Measurements from ENCODE around the gene KRTAP10-3. TPM values are rescaled to one million over a fixed set of nuclear protein-coding genes. Genes with fewer than 3 reads are reported as not detected.
"Not testable (repeated sequence)": the region's sequence is repeated elsewhere in the genome, so short reads cannot be mapped to it uniquely, and the experiment has no call there.

The KRTAP10-3 gene
- total RNA-seq, 1 experiment from 2014 or later: not detected

DNA sequence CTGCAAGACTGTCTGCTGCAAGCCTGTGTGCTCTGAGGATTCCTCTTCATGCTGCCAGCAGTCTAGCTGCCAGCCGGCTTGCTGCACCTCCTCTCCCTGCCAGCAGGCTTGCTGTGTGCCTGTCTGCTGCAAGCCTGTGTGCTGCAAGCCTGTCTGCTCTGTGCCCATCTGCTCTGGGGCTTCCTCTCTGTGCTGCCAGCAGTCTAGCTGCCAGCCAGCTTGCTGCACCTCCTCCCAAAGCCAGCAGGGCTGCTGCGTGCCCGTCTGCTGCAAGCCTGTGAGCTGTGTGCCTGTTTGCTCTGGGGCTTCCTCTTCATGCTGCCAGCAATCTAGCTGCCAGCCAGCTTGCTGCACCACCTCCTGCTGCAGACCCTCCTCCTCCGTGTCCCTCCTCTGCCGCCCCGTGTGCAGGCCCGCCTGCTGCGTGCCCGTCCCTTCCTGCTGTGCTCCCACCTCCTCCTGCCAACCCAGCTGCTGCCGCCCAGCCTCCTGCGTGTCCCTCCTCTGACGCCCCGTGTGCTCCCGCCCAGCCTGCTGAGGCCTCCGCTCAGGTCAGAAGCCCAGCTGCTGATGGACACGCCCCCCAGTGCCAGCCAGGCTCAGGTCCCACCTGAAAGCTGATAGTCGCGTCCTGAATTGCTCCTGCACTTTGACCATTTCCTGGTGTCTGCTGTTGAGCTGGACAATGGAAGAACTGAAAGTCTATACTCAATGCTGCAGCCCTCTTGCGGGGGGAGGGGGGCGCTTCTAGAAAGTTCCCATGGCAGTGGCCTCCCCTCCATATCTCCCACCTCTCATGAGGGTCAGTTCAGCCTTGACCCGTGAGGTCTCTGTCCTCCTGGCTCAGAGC is 16.1 kb upstream of the KRTAP10-3 start:
- ChIA-PET POLR2A (interaction anchor here (0.5 kb wide), 1 partner anchor 145 kb away, joined by 3 read pairs; no protein-coding TSS in a partner anchor), CTCF (no interaction called here)
- Histone ChIP-seq H3K27ac (ENCODE audit: low read length) (no peak overlapping the region), H3K4me3 (ENCODE audit: low read depth in 2 of 2, low read length in 2 of 2) (no peak overlapping the region), H3K36me3 (ENCODE audit: control insufficient read depth, insufficient read depth, low read length) (no peaks in the 10 kb centered on the region), H3K27me3 (ENCODE audit: control insufficient read depth, insufficient read depth, low read length) (no peaks in the 10 kb centered on the region), H3K9me3 (ENCODE audit: control insufficient read depth, insufficient read depth, low read depth, low read length) (no peaks in the 10 kb centered on the region), H3K4me1 (ENCODE audit: control insufficient read depth, insufficient read depth, low read length) (peaks cover 5% of the 10 kb centered on the region; the same call in 1 of the 2 replicates)
- TF ChIP-seq, protein P1, sequence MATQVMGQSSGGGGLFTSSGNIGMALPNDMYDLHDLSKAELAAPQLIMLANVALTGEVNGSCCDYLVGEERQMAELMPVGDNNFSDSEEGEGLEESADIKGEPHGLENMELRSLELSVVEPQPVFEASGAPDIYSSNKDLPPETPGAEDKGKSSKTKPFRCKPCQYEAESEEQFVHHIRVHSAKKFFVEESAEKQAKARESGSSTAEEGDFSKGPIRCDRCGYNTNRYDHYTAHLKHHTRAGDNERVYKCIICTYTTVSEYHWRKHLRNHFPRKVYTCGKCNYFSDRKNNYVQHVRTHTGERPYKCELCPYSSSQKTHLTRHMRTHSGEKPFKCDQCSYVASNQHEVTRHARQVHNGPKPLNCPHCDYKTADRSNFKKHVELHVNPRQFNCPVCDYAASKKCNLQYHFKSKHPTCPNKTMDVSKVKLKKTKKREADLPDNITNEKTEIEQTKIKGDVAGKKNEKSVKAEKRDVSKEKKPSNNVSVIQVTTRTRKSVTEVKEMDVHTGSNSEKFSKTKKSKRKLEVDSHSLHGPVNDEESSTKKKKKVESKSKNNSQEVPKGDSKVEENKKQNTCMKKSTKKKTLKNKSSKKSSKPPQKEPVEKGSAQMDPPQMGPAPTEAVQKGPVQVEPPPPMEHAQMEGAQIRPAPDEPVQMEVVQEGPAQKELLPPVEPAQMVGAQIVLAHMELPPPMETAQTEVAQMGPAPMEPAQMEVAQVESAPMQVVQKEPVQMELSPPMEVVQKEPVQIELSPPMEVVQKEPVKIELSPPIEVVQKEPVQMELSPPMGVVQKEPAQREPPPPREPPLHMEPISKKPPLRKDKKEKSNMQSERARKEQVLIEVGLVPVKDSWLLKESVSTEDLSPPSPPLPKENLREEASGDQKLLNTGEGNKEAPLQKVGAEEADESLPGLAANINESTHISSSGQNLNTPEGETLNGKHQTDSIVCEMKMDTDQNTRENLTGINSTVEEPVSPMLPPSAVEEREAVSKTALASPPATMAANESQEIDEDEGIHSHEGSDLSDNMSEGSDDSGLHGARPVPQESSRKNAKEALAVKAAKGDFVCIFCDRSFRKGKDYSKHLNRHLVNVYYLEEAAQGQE (IDR thresholded peaks at IDR 0.05; ENCODE audit: insufficient read depth in 1 of 2, low read depth in 2 of 2, low read length in 1 of 2): no peak
- no peak for TF ChIP-seq POLR2AphosphoS5 (IDR thresholded peaks at IDR 0.05; ENCODE audit: low read depth, low read length)
- TF ChIP-seq SIN3A (IDR thresholded peaks at IDR 0.05; ENCODE audit: borderline replicate concordance, insufficient read depth, low read depth, low read length): no peak
- TF ChIP-seq, protein P2, sequence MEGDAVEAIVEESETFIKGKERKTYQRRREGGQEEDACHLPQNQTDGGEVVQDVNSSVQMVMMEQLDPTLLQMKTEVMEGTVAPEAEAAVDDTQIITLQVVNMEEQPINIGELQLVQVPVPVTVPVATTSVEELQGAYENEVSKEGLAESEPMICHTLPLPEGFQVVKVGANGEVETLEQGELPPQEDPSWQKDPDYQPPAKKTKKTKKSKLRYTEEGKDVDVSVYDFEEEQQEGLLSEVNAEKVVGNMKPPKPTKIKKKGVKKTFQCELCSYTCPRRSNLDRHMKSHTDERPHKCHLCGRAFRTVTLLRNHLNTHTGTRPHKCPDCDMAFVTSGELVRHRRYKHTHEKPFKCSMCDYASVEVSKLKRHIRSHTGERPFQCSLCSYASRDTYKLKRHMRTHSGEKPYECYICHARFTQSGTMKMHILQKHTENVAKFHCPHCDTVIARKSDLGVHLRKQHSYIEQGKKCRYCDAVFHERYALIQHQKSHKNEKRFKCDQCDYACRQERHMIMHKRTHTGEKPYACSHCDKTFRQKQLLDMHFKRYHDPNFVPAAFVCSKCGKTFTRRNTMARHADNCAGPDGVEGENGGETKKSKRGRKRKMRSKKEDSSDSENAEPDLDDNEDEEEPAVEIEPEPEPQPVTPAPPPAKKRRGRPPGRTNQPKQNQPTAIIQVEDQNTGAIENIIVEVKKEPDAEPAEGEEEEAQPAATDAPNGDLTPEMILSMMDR (IDR thresholded peaks at IDR 0.05): no peak
- no peak for TF ChIP-seq TCF7L2 (IDR thresholded peaks at IDR 0.05; ENCODE audit: low read depth, low read length)
- in situ Hi-C loops (cut with HindIII; ENCODE audit: low pct_unique_long_range_greater_than_20kb, low sequenced_read_pairs): no loop called here
- intact Hi-C loops (cut with micrococcal nuclease; ENCODE audit: unreplicated experiment): no loop called here
- BruUV-seq (replicated peaks): no TSS peak
- DNase-seq (ENCODE audit: low read depth, low spot score) (no peak), ATAC-seq (peak; percentile 43; the same call in 1 of the 2 replicates)

DNA sequence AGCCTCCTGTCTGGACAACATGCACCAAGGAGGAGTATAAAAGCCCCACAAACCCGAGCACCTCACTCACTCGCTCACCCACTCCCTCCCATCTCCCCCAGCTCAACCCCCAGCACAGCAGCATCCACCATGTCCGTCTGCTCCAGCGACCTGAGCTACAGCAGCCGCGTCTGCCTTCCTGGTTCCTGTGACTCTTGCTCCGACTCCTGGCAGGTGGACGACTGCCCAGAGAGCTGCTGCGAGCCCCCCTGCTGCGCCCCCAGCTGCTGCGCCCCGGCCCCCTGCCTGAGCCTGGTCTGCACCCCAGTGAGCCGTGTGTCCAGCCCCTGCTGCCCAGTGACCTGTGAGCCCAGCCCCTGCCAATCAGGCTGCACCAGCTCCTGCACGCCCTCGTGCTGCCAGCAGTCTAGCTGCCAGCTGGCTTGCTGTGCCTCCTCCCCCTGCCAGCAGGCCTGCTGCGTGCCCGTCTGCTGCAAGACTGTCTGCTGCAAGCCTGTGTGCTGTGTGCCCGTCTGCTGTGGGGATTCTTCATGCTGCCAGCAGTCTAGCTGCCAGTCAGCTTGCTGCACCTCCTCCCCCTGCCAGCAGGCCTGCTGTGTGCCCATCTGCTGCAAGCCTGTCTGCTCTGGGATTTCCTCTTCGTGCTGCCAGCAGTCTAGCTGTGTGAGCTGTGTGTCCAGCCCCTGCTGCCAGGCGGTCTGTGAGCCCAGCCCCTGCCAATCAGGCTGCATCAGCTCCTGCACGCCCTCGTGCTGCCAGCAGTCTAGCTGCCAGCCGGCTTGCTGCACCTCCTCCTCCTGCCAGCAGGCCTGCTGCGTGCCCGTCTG is 15.2 kb upstream of the KRTAP10-3 start, which contains the start of gene KRTAP10-4:
Gene KRTAP10-4 (plus strand): TSS at position 100 of the 827 bp plus-strand sequence. CDS start 30 bp downstream, at position 130.
- POLR2A ChIA-PET; H3K36me3 ChIP-seq (ENCODE audit: control insufficient read depth, insufficient read depth, low read length); BruUV-seq (replicated peaks); H3K4me1 ChIP-seq (ENCODE audit: control insufficient read depth, insufficient read depth, low read length); DNase-seq (ENCODE audit: low read depth, low spot score); H3K27me3 ChIP-seq (ENCODE audit: control insufficient read depth, insufficient read depth, low read length); in situ Hi-C loops (cut with HindIII; ENCODE audit: low pct_unique_long_range_greater_than_20kb, low sequenced_read_pairs); intact Hi-C loops (cut with micrococcal nuclease; ENCODE audit: unreplicated experiment); H3K4me3 ChIP-seq (ENCODE audit: low read depth in 2 of 2, low read length in 2 of 2); H3K9me3 ChIP-seq (ENCODE audit: control insufficient read depth, insufficient read depth, low read depth, low read length); CTCF ChIA-PET: not testable (repeated sequence)
- H3K27ac ChIP-seq (ENCODE audit: low read length): peak within 1 kb of the TSS; percentile 29; the same call in 1 of the 2 replicates
- ATAC-seq: 0 out of 2 replicates have a peak, but pooled peaks have one; percentile 26
